A549 (cell line): ENCODE measurements around the gene TNS1.

Experiments
- BHLHE40 ChIP-seq: IDR thresholded peaks from 2 replicates; pipeline ENCODE4 v1.6.1; 2012; ENCODE audit warnings: low read depth, low read length, inconsistent platforms
- CEBPB ChIP-seq, 2 experiments: fragments of >200 bp in 1 of 2; sonication (Bioruptor Twin) in 1 of 2; formaldehyde crosslinking in 1 of 2; IDR thresholded peaks; 2 replicates each; pipeline ENCODE4 v1.6.1; 2012 to 2016
- CTCF ChIP-seq: fragments of >200 bp; sonication (Bioruptor Twin); formaldehyde crosslinking; IDR thresholded peaks from 3 replicates; pipeline ENCODE4 v1.5.1; 2016
- EP300 ChIP-seq, 2 experiments: fragments of >200 bp; sonication (Bioruptor Twin); formaldehyde crosslinking; IDR thresholded peaks; 2 replicates in 1 of 2; 3 replicates in 1 of 2; pipeline ENCODE4 v1.6.1; 2016 to 2017
- PHF8 ChIP-seq: fragments of 200-600 bp; sonication (generic); IDR thresholded peaks from 2 replicates; pipeline ENCODE4 v1.6.1; 2016; ENCODE audit warnings: low read depth, mild to moderate bottlenecking, antibody characterized with exemption, moderate library complexity, borderline replicate concordance
- POLR2A ChIP-seq: IDR thresholded peaks from 2 replicates; pipeline ENCODE4 v1.6.1; 2012; ENCODE audit warnings: mild to moderate bottlenecking, low read length
- POLR2AphosphoS2 ChIP-seq: conservative IDR thresholded peaks from 2 replicates; pipeline ENCODE4 v1.6.1; 2012; ENCODE audit warnings: low read length, improper control_type of control experiment, inconsistent platforms
- TP53 ChIP-seq: fragments of 250-450 bp; sonication (Bioruptor Pico); IDR thresholded peaks from 2 replicates; pipeline ENCODE4 v1.5.0; 2021; ENCODE audit warnings: mild to moderate bottlenecking, moderate library complexity

- TF ChIP-seq CTCF (no peak), PHF8 (no peak), POLR2A (no peak), BHLHE40 (no peak), CEBPB (IDR thresholded peaks at IDR 0.05) (no peak), TP53 (CRISPR knock-in tag) (no peak), POLR2AphosphoS2 (no peak), EP300 (IDR thresholded peaks at IDR 0.05) (no peak)
These were observed 88.7 kb downstream of the TNS1 start for GRCh38 chr2:217914078-217914477.
